ENCODE measurements around the gene NOXA1.

Gene NOXA1

DNA sequence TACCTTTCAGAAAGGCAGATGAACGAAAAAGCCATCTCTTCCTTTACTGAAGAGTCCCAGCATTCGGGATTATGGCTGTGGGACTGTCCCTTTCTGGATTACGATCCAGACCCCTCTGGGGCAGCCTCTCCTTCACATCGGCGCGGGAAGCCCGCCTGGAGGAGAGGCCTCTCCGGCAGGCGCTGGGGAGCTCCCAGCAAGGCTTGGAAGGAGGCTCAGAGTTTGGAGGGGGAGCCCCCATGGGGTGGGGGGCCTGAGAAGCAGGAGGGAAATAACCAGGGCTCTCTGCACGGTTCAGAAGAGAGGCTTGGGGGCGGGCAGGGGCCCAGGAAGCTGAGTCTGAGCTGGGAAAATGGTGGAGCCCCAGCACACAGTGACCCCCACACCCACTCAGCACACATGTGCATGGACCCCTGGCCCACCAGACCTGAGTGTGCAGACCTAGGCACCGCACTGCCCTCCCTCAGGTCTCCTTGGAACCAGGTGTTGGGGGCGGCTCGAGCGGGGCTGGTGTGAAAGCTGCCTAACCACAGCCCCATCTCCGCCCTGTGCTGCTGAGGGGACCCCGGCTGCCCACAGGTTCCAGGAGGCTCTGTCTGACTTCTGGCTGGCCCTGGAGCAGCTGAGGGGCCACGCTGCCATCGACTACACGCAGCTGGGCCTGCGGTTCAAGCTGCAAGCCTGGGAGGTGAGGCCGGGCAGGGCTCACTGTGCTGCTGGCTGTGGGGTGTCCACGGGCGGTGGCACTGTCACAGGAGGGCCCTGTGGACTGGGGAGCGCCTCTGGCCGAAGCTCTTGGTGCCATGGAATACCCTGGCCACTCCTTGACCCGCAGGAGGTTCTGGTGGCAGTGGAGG, 4.5 kb downstream of the NOXA1 start:
- DNase-seq (ENCODE audit: low read depth in 2 of 2), result no peak

DNA sequence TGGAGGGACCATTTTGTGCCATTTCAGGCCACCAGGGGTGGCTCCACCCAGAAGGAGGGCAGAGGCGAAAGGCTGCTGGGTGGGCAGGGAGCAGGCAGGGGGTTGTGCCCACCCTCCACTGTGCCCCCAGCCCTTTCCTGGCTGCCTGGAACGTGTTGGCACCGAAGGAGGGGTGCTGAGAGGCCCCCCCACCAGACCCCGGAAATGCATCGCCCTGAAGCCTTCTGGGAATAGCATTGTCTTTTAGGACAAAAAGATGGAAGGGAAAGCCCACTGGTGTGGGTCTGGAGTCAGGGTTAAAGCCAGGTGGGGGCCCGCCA, 5.1 kb downstream of the NOXA1 start:
- no peak for DNase-seq (ENCODE audit: low read depth in 2 of 2)

DNA sequence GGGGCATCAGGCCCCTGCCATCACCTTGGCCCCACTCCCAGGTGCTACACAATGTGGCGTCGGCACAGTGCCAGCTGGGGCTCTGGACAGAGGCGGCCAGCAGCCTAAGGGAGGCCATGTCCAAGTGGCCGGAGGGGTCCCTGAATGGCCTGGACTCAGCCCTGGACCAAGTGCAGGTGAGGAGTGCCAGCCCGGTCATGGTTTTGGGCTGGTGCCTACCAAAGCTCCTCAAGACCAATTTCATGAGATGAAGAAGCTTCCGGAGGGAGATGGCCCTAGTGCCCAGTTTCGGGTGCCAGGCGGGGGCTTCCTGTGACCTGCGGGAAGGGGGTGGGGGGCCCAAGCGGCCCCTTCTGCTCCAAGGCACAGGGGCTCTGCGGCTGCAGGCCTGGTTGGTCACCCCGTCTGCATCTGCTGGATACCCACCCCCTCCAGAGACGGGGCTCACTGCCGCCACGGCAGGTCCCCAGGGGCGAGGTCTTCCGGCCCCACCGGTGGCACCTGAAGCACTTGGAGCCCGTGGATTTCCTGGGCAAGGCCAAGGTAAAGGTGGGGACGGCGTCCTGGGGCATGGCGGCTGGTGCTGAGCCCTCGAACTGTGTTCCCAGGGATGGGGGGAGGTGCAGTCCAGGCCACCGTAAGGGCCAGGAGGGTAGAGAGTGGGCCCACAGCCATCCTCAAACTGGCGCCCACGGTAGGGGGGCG, 5.8 kb downstream of the NOXA1 start:
- DNase-seq (ENCODE audit: low read depth in 2 of 2), result no peak

DNA sequence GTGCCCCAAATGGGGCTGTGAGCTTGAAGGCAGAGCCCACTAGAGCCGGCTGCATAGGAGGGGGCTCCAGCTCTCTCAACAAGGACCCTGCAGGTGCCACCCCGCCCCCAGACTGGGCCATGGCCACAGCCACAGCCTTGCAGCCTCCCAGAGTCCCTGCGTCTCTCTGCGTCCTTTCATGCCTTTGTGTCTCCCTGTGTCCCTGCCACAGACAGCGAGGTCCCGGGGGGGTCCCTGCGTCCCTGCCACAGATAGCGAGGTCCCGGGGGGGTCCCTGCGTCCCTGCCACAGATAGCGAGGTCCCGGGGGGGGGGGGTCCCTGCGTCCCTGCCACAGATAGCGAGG, 6.3 kb downstream of the NOXA1 start:
- no peak for DNase-seq (ENCODE audit: low read depth in 2 of 2)

DNA sequence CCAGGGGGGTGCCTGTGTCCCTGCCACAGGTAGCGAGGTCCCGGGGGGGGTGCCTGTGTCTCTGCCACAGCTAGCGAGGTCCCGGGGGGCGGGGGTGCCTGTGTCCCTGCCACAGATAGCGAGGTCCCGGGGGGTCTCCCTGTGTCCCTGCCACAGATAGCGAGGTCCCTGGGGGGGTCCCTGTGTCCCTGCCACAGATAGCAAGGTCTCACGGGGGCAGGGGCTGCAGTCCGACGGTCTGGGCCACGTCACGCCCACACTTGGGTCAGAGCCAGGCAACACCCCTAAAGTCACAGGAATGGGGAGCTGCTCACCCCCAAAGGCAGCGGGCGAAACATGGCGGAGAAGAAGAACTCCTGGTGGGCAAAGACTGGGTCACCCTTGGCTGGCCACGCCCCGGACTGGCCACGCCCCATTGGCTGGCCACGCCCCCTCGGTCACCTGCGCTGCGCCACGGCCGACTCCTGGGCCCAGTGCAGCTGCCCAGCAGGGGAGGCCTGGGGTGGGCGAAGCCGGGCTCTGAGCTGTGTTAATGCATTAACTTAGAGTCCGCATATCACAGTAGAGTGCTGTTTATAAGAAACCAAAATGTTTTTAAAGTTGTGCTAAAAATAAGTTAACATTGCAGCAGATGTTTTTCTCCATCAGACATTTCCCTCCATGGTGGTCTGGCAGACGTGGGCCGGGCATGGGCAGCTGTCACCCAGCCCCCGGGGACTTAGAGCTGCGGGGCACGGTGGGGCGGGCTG, 7.0 kb downstream of the NOXA1 start:
- no peak for DNase-seq (ENCODE audit: low read depth in 2 of 2)

DNA sequence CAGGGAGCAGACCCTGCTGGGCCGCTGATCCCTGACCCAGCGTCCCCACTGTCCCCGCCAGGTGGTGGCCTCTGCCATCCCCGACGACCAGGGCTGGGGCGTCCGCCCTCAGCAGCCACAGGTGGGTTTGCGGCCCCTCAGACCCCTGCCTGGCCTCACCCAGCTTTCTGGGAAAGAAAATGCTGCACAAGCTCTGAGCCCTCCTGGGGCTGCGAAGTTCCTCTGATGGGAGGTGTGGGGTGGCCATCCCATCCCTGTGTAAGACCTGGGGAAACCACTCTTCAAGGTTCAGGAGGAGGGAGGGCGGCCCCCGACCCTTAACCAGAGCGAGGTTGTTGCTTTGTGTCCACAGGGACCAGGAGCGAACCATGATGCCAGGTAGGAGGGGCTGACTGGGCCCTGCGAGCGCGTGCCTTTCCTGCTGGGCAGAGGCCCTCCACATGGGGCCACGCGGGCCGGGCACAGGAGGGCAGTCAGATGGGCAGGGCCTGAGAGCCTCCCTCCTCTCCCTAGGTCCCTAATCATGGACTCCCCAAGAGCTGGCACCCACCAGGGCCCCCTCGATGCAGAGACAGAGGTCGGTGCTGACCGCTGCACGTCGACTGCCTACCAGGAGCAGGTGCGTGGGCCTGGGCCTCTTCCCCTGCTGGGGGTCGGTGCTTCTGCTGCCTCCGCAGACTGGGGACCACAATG, 7.7 kb downstream of the NOXA1 start:
- no peak for DNase-seq (ENCODE audit: low read depth in 2 of 2)

DNA sequence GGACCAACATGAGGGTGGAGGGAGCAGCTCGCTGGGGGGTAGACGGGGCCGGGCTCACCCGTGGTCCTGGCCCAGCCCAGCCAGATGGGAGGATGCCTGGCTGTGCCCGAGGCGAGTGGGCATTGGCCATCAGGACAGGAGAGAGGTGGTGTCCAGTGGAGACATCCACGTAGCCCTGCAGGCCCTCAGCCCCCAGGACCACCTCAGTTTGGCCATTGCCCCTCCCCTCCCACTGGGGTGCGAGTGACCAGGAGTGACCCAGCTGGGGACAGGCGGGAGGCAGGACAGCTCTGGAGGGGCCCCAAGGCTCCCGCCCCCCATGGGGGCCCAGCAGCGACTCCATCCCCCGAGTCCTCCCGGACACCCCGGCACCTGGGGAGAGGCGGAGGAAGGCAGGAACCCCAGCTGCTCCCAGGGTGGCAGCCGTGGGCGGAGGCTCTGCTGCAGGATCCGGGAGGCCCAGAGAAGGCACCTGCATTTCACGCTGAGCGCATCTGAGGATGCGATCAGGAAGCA, 8.3 kb downstream of the NOXA1 start:
- DNase-seq (ENCODE audit: low read depth in 2 of 2), result no peak

DNA sequence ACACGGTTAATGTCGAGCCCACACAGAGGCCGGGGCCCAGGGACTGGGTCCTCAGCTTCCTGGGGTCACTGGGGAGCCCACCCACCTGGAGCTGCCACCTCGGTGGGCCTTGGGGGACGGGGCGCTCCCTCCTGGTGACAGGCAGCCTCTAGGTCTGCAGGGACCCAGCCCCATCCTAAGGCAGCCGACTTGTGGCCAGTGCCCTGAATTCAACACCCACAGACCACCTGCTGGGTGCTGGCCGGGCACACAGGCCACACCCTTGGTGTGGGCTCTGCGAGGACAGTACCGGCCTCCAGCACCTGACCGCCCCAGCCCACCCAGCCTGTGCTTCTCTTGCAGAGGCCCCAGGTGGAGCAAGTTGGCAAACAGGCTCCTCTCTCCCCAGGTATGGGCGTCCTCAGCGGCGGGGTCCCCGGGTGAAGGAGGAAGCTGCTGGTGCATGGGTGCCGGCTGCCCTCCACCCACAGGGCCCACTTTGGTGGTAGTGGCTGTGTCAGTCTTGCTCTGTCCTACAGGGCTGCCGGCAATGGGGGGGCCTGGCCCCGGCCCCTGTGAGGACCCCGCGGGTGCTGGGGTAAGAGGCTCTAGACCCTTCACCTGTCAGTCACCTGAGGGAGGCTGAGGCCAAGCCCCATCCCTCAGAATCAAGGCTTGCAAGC, 9.6 kb downstream of the NOXA1 start:
- no peak for DNase-seq (ENCODE audit: low read depth in 2 of 2)

DNA sequence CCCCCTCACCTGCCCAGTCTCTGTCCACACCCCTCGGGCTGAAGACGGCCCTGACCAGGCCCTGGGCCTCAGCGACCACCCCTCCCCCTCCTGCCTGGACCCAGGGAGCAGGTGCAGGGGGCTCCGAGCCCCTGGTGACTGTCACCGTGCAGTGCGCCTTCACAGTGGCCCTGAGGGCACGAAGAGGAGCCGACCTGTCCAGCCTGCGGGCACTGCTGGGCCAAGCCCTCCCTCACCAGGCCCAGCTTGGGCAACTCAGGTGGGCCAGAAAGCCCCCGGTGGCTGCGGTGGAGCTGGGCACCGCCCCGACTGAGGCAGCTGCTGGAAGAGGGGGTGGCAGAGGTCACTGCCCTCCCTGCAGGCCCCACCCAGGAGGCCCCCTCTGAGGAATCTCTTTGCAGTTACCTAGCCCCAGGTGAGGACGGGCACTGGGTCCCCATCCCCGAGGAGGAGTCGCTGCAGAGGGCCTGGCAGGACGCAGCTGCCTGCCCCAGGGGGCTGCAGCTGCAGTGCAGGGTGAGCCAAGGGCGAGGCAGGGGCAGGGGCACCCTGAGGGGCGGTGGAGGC, 10.2 kb downstream of the NOXA1 start:
- no peak for DNase-seq (ENCODE audit: low read depth in 2 of 2)

DNA sequence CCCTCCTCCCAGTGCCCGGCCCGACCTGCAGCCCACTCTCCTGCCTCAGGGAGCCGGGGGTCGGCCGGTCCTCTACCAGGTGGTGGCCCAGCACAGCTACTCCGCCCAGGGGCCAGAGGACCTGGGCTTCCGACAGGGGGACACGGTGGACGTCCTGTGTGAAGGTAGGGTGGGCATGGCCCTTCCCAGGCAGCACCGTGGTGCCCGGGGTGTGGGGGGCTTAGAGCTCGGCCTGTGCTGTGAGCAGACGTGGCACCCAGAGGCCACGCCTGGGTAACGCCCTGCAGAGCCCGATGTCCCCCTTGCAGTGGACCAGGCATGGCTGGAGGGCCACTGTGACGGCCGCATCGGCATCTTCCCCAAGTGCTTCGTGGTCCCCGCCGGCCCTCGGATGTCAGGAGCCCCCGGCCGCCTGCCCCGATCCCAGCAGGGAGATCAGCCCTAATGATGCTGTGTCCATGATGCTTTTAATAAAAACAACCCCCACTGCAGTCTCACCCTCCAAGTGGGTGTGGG, 10.8 kb downstream of the NOXA1 start:
- no peak for DNase-seq (ENCODE audit: low read depth in 2 of 2)

DNA sequence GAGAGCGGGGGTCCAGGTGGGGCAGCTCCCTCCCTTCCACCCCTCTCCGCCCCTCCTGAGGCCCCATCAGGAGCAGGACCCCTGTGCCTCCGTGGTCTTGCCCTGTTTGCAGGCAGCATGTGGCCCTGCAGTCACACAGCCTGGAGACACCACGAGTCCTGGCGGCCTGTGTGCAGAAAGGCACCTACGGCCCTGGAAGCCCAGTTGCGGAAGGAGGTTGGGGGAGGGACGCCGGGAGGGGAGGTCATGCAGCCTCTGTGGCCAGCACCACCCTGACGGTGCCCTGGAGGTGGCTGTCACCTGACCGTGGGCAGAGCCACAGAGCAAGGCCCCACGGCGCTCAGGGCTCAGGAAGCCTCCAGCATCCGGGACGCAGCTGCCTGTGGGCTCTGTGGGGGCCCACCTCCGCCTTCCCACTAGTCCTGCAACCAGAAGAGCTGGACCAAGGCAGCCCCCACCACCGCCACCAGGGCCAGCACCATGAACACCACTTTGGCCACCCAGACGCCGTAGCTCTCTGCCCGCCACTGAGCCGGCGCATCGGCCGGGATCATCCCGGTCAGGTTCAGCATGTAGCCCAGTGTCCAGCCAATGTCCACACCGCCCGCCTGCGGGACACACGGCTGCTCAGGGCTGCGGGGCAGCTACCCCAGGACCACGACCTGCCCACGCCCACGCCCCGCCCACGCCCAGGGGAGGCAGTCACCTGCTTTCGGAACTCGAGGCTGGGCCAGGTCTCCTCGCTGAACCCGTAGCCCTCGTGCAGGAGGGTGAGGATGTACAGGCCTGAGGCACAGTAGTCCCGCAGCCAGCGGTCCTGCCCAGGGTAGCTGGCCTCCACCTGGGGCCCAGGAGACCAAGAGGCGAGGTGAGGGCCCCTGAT, 11.5 kb downstream of the NOXA1 start:
- no peak for DNase-seq (ENCODE audit: low read depth in 2 of 2)

DNA sequence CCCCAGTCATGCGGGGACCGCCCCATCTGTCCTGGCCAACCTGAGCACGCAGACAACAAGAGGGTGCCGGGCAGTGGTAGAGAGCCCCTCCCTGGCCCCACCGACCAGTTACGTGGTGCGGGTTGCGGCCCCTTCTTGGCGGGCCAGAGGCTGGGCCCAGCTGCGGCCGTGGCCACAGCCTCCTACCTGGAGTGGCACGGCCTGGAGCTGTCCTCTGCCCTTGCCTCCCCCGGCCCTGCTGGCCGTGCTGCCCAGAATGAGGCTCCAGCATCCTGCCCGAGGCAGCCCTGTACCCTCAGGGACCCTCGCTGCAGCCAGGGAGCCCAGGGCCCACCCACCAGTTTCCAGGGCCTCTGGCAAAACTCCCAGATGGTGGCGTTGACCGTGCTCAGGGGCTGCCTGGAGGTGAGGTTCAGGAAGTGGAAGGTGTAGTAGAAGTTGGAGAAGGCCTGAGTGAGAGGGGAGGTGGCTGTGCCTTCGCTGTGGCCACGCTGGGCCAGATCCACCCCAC, 12.2 kb downstream of the NOXA1 start:
- DNase-seq (ENCODE audit: low read depth in 2 of 2), result no peak

DNA sequence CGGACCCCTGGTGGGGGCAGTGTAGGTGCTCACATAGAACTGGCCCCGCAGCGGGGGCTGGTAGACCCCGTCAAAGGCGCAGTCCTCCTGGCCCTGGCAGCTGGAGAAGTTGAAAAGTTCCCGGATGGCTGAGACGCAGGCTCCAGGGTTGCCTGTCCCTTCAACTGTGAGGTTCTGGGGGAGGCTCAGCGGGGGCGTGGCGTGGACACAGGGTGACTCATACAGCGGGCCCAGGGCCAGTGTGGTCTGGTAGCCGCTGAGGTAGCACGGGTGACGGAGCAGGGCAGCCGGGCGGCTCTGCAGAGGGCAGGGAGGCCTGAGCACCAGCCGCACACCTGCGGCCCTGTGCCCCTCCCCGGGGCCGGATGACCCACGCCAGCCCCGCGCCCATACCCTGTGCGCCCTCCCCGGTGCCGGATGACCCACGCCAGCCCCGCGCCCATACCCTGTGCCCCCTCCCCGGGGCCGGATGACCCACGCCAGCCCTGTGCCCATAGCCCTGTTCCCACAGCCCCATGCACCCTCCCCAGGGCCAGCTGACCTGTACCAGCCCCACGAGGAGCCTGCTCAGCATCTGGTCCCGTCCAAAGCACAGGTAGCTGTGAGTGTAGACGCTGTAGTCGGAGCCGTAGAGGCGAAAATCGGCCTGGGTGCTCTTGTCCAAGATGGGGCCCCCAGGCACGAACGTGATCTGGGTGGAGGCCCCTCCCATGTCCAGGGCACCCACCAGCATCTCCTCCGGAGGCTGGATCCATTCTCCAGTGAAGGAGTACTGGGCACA, 13.0 kb downstream of the NOXA1 start:
- DNase-seq (ENCODE audit: low read depth in 2 of 2), result no peak

DNA sequence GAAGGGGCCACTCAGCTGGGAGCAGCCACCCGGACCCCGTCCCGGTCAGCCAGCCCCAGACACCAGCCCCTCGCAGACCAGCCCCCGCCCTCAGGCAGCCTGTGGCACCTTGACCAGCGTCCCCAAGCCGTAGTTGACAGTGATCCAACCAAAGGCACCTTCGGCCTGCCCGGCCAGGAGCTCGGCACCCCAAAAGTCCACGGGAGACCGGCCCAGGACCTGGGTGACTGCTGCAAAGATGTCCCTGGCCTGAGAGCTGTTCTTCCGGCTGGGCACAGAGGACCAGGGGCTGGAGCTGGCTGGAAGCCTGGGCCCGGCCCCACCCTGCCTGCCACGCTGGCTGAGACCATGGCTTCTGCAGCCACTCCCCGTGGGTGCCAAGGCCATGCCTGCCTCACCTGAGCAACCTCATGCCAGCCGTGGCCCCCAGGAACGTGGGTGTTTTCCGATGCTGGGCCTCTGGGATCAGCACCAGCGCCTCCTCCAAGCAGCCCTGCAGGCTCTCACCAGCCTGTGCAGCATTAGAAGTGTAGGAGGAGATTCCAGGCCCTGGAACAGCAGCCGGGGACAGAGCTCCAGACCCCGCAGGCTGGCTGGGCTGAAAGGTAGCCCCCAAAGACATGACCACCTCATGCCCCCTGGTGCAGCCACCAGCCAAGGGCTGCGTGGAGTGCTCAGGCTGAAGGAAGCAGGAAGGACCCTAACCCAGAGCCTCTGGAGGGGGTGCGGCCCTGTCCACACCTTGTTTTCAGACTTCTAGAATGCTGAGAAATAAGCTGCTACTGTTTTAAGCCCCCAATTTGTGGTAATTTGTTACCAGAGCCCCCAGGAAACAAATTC, 13.8 kb downstream of the NOXA1 start:
- no peak for DNase-seq (ENCODE audit: low read depth in 2 of 2)

DNA sequence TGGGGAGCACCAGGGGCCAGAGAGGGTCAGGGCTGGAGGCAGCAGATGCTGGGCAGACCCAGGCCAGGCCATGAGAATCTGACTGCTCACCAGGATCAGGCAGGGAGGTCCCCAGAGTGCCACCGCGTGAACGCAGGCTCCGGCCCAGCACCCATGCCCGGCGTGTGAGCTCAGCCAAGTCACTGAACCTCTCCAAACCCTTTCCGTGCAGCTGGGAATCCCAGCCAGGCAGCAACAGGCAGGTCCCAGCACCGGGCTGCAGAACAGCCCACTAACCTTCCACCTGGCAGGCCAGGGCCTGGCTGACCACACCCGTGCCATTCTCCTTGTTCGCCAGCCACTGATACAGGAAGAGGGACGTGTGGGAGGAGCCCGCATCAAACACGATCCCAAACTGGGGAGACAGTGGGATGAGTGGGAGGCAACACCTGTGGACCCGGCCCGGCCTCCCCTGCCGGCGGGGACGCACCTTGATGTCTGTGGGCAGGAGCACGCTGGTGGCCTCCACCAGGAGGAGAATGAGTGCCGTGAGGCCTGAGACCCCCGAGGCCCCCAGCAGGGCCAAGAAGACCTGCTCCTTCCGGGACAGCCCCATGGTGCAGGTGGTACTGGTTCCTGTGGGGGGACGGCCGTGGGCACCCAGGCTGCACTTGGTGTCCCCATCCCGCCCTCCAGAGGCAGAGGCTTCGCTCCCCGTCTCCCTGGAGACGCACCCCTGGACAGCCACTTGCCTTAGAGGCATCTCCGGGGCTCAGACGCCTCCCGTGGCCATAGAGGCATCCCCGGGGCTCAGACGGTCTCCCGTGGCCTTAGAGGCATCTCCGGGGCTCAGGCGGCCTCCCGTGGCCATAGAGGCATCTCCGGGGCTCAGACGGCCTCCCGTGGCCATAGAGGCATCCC, 14.7 kb downstream of the NOXA1 start:
- no peak for DNase-seq (ENCODE audit: low read depth in 2 of 2)

DNA sequence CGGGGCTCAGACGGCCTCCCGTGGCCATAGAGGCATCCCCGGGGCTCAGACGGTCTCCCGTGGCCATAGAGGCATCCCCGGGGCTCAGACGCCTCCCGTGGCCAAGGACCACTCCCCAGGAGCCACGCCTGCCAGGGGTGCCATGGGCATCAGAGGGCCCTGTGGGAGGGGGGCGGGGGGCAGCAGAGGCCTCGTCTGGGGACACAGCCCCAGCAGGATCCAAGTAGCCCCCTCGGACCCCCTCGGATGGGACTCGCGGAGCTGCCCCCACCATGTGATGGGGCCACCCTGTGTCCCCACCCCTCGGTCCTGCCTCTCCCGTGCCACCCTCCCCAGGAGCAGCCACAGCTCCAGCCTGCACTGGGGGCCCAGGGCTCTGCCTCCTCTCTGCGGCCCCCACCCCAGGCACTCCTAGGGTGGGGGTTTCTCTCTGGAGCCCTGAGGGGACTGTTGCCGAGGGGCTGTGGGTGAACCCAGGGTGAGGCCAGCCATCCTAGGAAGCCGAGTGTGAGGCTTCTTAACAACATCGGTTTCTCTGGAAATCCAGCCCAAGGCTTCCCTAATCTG, 15.5 kb downstream of the NOXA1 start:
- DNase-seq (ENCODE audit: low read depth in 2 of 2), result no peak
